Epithelial cell of proximal tubule (primary cell): Measurements from ENCODE around the gene GRIK3. TPM values are rescaled to one million over a fixed set of nuclear protein-coding genes. Genes with fewer than 3 reads are reported as not detected.

Experiments
- DNase-seq: peaks from one replicate; pipeline ENCODE4 v3.0.0-alpha.2; 2011; ENCODE audit warnings: low read depth
- H3K4me3 ChIP-seq: 2 replicates; pipeline ENCODE4 v1.5.1; 2011; ENCODE audit warnings: low read depth, mild to moderate bottlenecking, low read length
- CTCF ChIP-seq: conservative IDR thresholded peaks from 2 replicates; pipeline ENCODE4 v1.5.1; 2012; ENCODE audit warnings: low read depth, mild to moderate bottlenecking, low read length
- total RNA-seq: library from RNA; depleted of rRNA; stranded (reverse); fragments of >200 nt; gene quantifications from 2 replicates; pipeline ENCODE4 v1.2.3, GENCODE V29; 2015

GRIK3 gene
- total RNA-seq, 1 donor from 2014 or later: not detected

- TF ChIP-seq CTCF: no peak
- DNase-seq: no peak
- H3K4me3 ChIP-seq: no peak overlapping the region
Observed at GRCh38 chr1:37047542-37047941, 13.2 kb upstream of the GRIK3 start.

- no peak for DNase-seq
- no peak overlapping the region for H3K4me3 ChIP-seq
- TF ChIP-seq CTCF: no peak
Observed at GRCh38 chr1:37043101-37043500, 8.8 kb upstream of the GRIK3 start.

GRCh38 chr1:37042506-37042905, 8.2 kb upstream of the GRIK3 start:
- H3K4me3 ChIP-seq: no peak overlapping the region
- no peak for DNase-seq
- no peak for TF ChIP-seq CTCF

GRCh38 chr1:37041483-37041882, 7.2 kb upstream of the GRIK3 start:
- no peak for TF ChIP-seq CTCF
- DNase-seq: no peak
- H3K4me3 ChIP-seq: no peak overlapping the region

GRCh38 chr1:37040773-37041172, 6.5 kb upstream of the GRIK3 start:
- H3K4me3 ChIP-seq: no peak overlapping the region
- no peak for TF ChIP-seq CTCF
- DNase-seq: no peak

GRCh38 chr1:37040261-37040660, 5.9 kb upstream of the GRIK3 start:
- no peak for TF ChIP-seq CTCF
- H3K4me3 ChIP-seq: no peak overlapping the region
- DNase-seq: no peak

GRCh38 chr1:37038227-37039093, 4.1 kb upstream of the GRIK3 start:
- no peak overlapping the region for H3K4me3 ChIP-seq
- peak; percentile 40 for TF ChIP-seq CTCF
- DNase-seq: no peak
